GM18511 (cell line): ENCODE data around the gene SRGAP2C.
"Not testable (repeated sequence)": the region's sequence is repeated elsewhere in the genome, so short reads cannot be mapped to it uniquely, and the experiment has no call there.

Experiments used
- ATAC-seq: cut with Tn5 transposase; IDR thresholded peaks from one replicate; pipeline ENCODE4 v1.9.1; 2021; ENCODE audit warnings: mild to moderate bottlenecking, moderate library complexity; ENCODE audit not compliant: unreplicated experiment

SRGAP2C gene

DNA sequence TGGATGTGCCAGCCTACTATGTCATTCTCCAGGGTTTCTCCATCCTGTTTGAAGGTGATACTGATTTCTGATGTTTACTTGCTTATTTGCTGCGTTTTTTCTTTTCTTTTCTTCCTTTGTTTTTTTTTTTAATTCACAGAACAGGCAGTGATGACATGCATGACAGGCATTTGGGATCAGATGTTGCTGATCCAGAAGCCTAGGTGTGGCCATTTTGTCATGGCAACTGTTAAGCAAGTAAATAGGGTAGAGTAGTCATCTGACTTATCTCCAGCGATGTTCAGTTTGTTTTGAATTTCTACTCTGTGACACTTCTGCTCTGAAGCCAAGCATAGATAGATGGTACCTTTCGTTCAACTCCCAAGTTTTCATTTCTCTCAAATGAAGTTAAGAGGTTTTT is 181.4 kb downstream of the SRGAP2C start:
- ATAC-seq, result not testable (repeated sequence)

GRCh38 chr1:121368910-121369309 is 184.1 kb downstream of the SRGAP2C start:
- not testable (repeated sequence) for ATAC-seq

DNA sequence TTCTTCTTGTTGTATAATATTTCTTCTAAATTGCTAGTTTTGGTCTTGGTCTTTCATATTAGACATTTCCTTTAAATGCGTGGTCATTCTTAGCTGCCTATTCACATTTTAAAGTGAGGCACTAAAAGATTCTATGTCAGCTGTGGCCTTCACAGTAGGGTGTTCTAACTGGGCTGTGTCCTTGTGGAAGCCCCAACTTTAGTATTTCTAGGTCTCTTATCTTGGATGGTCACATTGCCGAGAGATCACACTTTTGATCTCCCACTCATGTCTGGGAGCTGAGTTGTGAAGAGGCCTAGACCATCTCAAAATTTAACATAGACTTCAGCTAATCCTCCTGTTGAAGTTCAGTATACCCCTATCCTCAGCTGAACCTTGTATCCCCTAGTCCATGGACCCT is 185.2 kb downstream of the SRGAP2C start:
- ATAC-seq, result not testable (repeated sequence)

DNA sequence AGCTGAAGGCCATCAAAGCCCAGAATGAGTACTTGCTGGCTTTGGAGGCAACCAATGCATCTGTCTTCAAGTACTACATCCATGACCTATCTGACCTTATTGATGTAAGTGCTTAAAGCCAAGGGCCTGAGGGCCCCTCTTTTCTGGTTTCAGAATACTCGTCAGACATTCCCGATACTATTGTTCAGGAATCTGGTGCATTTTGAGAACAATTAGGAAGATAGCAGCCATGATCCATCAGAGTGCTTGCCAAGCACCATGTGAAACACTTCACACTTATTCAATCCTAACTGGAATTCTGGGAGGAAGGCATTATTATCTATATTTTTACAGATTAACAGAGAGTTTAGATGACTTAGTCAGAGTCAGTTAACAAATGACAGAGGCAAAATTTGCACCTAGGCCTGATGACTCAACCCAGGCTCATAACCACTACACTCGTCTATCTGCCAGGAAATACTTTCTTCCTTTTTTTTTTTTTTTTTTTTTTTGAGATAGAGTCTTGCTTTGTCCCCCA is 190.1 kb downstream of the SRGAP2C start:
- not testable (repeated sequence) for ATAC-seq

GRCh38 chr1:121376986-121377385 is 192.2 kb downstream of the SRGAP2C start:
- not testable (repeated sequence) for ATAC-seq

GRCh38 chr1:121378757-121379156 is 194.0 kb downstream of the SRGAP2C start:
- not testable (repeated sequence) for ATAC-seq

DNA sequence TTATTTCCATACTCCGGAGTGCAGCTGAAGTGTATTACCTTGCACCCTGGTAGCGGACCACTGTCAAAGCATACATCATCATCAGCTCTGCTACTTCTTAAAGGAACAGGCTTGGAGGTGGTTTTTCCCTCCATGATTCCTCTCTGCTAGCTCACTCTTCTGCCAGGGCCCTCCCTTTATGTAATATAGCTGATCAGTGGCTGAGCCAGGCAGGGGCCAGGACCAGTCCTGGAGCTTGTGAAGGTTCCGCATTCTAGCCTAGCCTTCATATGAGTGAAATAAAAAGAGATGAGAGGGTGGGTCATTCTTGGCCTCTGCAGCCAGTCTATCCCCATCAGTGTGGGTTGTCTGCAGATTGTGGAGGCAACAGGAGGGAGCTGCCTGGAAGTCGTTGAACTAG is 200.0 kb downstream of the SRGAP2C start:
- not testable (repeated sequence) for ATAC-seq

GRCh38 chr1:121385162-121385561 is 200.4 kb downstream of the SRGAP2C start:
- not testable (repeated sequence) for ATAC-seq

DNA sequence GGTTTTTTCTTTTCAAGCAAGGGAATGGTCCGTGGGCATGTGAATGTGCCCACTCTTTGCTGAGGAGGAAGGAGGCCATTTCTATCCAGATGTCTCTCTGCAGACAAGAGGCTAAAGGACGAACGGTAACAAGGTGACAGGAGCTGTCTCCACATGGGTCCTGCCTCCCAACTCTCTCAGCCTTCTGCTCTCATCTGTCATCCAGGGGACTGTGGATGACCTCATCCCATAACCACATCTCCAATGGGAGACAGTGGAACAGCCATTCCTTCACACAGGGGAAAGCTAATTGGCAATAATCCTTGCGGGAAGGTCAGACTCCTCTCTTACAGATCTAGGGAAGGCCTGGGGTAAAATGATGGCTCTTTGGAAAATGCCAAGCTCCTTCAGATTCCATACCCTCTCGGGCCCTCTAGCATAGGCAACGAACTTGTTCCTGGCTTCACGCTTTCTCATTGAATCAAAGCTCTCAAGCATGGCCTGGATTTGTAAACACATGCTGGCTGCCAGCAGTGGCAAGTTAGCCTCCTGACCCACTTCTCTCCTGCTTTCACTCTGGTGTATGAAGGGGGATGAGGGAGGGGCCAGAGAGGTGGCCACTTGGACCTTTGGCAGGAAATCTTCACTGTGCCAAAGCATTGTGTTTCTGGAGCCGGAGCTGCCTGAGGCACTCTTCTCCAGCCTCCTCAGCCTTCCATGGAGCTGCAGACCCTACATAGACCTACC is 201.0 kb downstream of the SRGAP2C start:
- not testable (repeated sequence) for ATAC-seq

- not testable (repeated sequence) for ATAC-seq
Observed at GRCh38 chr1:121386319-121386948, 201.7 kb downstream of the SRGAP2C start.

DNA sequence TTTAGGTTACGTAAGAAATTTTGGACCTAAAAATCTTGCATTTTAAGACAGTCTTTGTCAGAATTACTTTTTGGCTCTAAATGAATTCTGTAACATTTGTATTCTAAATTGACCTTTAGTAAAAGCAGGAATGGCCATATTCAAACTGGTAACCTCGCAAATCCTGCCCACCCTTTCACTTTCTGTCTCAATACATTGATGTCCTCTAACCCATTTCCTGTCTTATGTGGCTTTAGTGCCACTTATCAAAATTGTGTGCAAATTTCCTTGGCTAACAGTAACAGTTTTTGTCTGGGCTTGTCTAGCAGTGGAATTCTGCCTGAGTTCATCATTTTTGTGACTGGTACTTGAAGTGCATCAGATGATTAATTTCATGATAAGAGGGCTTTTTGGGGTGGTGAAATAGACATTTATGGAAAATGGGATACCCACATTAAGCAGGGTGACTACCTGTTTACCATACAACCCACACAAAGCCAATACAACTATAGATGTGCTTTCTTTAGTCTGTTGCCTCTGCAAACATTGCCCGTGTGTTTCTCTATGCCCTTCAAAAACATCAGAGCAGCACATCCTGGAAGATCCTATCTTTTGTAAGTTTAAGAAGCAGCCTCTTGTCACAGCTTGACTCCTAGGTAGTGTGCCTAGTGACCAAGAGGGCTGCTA is 205.3 kb downstream of the SRGAP2C start:
- not testable (repeated sequence) for ATAC-seq

GRCh38 chr1:121392130-121392529 is 207.4 kb downstream of the SRGAP2C start:
- ATAC-seq, result not testable (repeated sequence)

GRCh38 chr1:121395718-121396201 is 211.0 kb downstream of the SRGAP2C start:
- ATAC-seq, result not testable (repeated sequence)

DNA sequence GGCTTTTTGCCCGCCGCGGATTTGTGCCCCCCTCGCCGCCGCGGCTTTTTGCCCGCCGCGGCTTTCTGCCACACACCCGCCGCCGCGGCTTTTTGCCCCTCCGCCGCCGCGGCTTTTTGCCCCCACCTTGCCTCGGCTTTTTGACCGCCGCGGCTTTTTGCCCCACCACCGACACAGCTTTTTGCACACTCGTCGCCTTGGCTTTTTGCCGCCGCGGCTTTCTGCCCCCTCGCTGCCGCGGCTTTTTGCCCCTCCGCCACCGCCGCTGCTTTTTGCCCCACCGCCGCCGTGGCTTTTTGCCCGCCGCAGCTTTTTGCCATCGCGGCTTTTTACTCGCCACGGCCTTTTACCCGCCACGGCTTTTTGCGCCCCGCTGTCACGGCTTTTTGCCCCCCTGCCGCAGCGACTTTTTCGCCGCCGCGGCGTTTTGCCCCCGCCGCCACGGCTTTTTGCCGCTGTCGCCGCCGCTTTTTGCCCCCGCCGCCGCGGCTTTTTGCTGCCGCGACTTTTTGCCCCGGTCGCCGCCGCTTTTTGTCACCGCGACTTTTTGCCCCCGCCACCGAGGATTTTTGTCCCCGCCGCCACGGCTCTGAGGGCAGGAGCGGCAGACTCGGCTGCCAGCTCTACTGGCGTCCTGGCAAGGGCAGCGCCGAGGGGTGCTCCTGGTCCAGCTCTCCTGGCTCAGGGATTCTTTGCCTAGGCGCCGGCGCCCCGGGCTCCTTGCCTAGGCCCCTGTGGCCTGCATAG is 211.7 kb downstream of the SRGAP2C start:
- not testable (repeated sequence) for ATAC-seq

- not testable (repeated sequence) for ATAC-seq
Observed at GRCh38 chr1:121397101-121397500, 212.3 kb downstream of the SRGAP2C start.

GRCh38 chr1:121399193-121399592 is 214.4 kb downstream of the SRGAP2C start:
- not testable (repeated sequence) for ATAC-seq

DNA sequence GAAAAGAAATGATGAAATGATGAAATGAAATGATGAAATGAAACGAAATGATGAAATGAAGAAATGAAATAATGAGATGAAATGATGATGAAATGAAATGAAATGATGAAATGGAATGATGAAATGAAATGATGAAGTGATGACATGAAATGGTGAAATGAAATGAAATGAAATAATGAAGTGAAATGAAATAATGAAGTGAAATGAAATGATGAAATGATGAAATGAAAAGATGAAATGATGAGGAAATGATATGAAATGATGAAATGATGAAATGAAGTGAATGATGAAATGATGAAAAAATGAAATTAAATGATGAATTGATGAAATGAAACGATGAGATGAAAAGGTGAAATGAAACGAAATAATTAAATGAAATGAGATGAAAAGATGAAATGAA is 215.3 kb downstream of the SRGAP2C start:
- not testable (repeated sequence) for ATAC-seq

- ATAC-seq, result not testable (repeated sequence)
Observed at GRCh38 chr1:121400541-121401310, 216.0 kb downstream of the SRGAP2C start.

- ATAC-seq, result not testable (repeated sequence)
Observed at GRCh38 chr1:121401375-121401955, 216.7 kb downstream of the SRGAP2C start.
